ENCODE data around the gene FHOD1.

- TF ChIP-seq CTCF (conservative IDR thresholded peaks at IDR 0.05 in 1 of 2, IDR thresholded peaks at IDR 0.05 in 1 of 2; ENCODE audit: low read depth in 1 of 2, low read length in 2 of 2) (no peak), EZH2 (IDR thresholded peaks at IDR 0.05; ENCODE audit: low read length, missing control alignments) (no peak)
Observed at GRCh38 chr16:67229906-67230808, 17.1 kb downstream of the FHOD1 start.
